Adrenal gland (tissue), 12 donors: ENCODE results near the gene STARD13. TPM values are rescaled to one million over a fixed set of nuclear protein-coding genes. Genes with fewer than 3 reads are reported as not detected.

Experiments used
- DNase-seq, 7 donors: peaks; one replicate each; pipeline ENCODE4 v3.0.0-alpha.2; 2019 to 2020
- H3K27ac ChIP-seq, 5 donors: fragments of 200-600 bp; sonication (generic) in 4 of 5; 1 replicate in 3 of 5; 2 replicates in 2 of 5; pipeline versions ENCODE4 v1.5.1 to v1.8.0; 2016 to 2020; ENCODE audit warnings: mild to moderate bottlenecking in 1 of 5
- H3K27me3 ChIP-seq: fragments of 200-600 bp; 2 replicates; pipeline ENCODE4 v1.8.0; 2021
- H3K36me3 ChIP-seq, 2 donors: fragments of 200-600 bp; replicated peaks in 1 of 2; 1 replicate in 1 of 2; 2 replicates in 1 of 2; pipeline versions ENCODE4 v1.5.1 to v1.8.0; 2018 to 2022
- H3K4me1 ChIP-seq, 2 donors: fragments of 200-600 bp; replicated peaks in 1 of 2; 1 replicate in 1 of 2; 2 replicates in 1 of 2; pipeline versions ENCODE4 v1.5.1 to v1.8.0; 2018 to 2021
- H3K4me3 ChIP-seq, 4 donors: fragments of 200-600 bp; sonication (generic) in 3 of 4; one replicate each; pipeline ENCODE4 v1.5.1; 2016 to 2018
- H3K9me3 ChIP-seq, 3 donors: fragments of 200-600 bp; sonication (generic) in 1 of 3; replicated peaks in 1 of 3; 1 replicate in 2 of 3; 2 replicates in 1 of 3; pipeline versions ENCODE4 v1.5.1 to v1.8.0; 2016 to 2021
- CTCF ChIP-seq, 6 experiments: fragments of 450-650 bp in 4 of 6; fragments of 200-600 bp in 2 of 6; sonication (generic) in 1 of 6; IDR thresholded peaks; 1 replicate in 5 of 6; 2 replicates in 1 of 6; pipeline versions ENCODE4 v1.5.1 to v1.8.0; 2016 to 2021; ENCODE audit warnings: antibody characterized with exemption in 6 of 6, mild to moderate bottlenecking in 2 of 6, moderate library complexity in 1 of 6
- POLR2A ChIP-seq, 2 donors: fragments of 450-650 bp; IDR thresholded peaks; one replicate each; pipeline ENCODE4 v1.6.1; 2017; ENCODE audit warnings: antibody characterized with exemption in 2 of 2, mild to moderate bottlenecking in 2 of 2, moderate library complexity in 1 of 2
- WGBS, 4 donors: extraction: QIAGEN DNeasy Blood & Tissue Kit in 2 of 4; methylation state at CpG; one replicate each; pipeline versions ENCODE4 v1.1.5 to v1.1.7; 2013 to 2017; 5-methylcytosine and 5-hydroxymethylcytosine counted together
- intact Hi-C, 2 donors: fragments of 100-400 bp; cut with DNase I; formaldehyde crosslinking; loops; one replicate each; pipeline versions ENCODE4 v1.14.1 to v1.15.0; 2022 to 2023
- polyA plus RNA-seq, 3 donors: library from polyadenylated mRNA; stranded (reverse); fragments of 200-250 nt in 2 of 3; fragments of 350-450 nt in 1 of 3; fragmentation: Illumina TruSeq in 1 of 3; extraction: RNeasy Lipid Tissue Mini Kit (QIAGEN cat#74804) in 1 of 3; gene quantifications; one replicate each; pipeline ENCODE4 v1.2.3, GENCODE V29; 2013 to 2014
- total RNA-seq, 9 donors: library from RNA; depleted of rRNA in 4 of 9; stranded (reverse); fragments of >200 nt in 4 of 9; fragments of 120-200 nt in 1 of 9; fragmentation: NEBNext Ultra II Directional in 1 of 9; extraction: Animal tissue kit (Norgen Biotek cat#: 25700) in 1 of 9; gene quantifications; one replicate each; pipeline versions ENCODE4 v1.1.0 to v1.2.4, GENCODE V29; 2013 to 2023
- donor health status: healthy with polysubstance abuse.
- donor health status: Bipolar disorder and iron deficiency.
- donor health status: DM: yes; HTN: yes; CAD: no.
- donor health status: DM: no; HTN: no; CAD: no.
- donor health status: DM: no; HTN: no; CAD: no.
- donor health status: DM: yes; HTN: yes; CAD: no.

The STARD13 gene
- total and polyA plus RNA-seq, 12 donors, result 10.5 to 79.8 (median 33.6) TPM

GRCh38 chr13:33330483-33330882, 44.9 kb upstream of the STARD13 start:
- 81 to 92% (median 86%) methylated on average over 6 of the region's 6 CpGs for WGBS, 4 donors
- DNase-seq, result no peak
- Histone ChIP-seq H3K4me1 (no peaks in the 10 kb centered on the region), H3K36me3 (no peaks in the 10 kb centered on the region), H3K27me3 (no peaks in the 10 kb centered on the region), H3K4me3 (no peak overlapping the region), H3K27ac (no peak overlapping the region), H3K9me3 (no peaks in the 10 kb centered on the region)
- intact Hi-C loops, result no loop called here
- TF ChIP-seq POLR2A (IDR thresholded peaks at IDR 0.05), result no peak
- TF ChIP-seq CTCF (IDR thresholded peaks at IDR 0.05), result no peak

- no peak for DNase-seq
These were observed 43.1 kb upstream of the STARD13 start for GRCh38 chr13:33328701-33329100.

GRCh38 chr13:33326723-33327122, 41.2 kb upstream of the STARD13 start:
- intact Hi-C loops, result no loop called here
- no peak overlapping the region for H3K4me3 ChIP-seq
- DNase-seq, result no peak
- no peaks in the 10 kb centered on the region for H3K27me3 ChIP-seq
- no peaks in the 10 kb centered on the region for H3K9me3 ChIP-seq
- H3K27ac ChIP-seq, result no peak overlapping the region
- H3K36me3 ChIP-seq, result no peaks in the 10 kb centered on the region
- TF ChIP-seq POLR2A (IDR thresholded peaks at IDR 0.05) (no peak), CTCF (IDR thresholded peaks at IDR 0.05) (no peak)
- WGBS, 4 donors, result 93 to 100% (median 97%) methylated on average over 2 of the region's 2 CpGs
- H3K4me1 ChIP-seq, result peaks cover 0 to 10% of the 10 kb centered on the region in 2 donors

More at GRCh38 chr13:33328701-33329100, 43.1 kb upstream of the STARD13 start:
- no peaks in the 10 kb centered on the region for H3K9me3 ChIP-seq
- H3K4me1 ChIP-seq, result peaks cover 0 to 3% of the 10 kb centered on the region in 2 donors
- no peaks in the 10 kb centered on the region for H3K36me3 ChIP-seq
- intact Hi-C loops, result no loop called here
- no peak overlapping the region for H3K27ac ChIP-seq
- H3K4me3 ChIP-seq, result no peak overlapping the region
- no peaks in the 10 kb centered on the region for H3K27me3 ChIP-seq
- no peak for TF ChIP-seq CTCF (IDR thresholded peaks at IDR 0.05)
- TF ChIP-seq POLR2A (IDR thresholded peaks at IDR 0.05), result no peak
- WGBS, 4 donors, result 73 to 94% (median 87%) methylated on average over 1 of the region's 1 CpG

- 69 to 82% (median 73%) methylated on average over 3 of the region's 3 CpGs for WGBS, 4 donors
- H3K4me3 ChIP-seq, result no peak overlapping the region
- TF ChIP-seq CTCF (IDR thresholded peaks at IDR 0.05), result no peak
- no peak for TF ChIP-seq POLR2A (IDR thresholded peaks at IDR 0.05)
These were observed 40.7 kb upstream of the STARD13 start for GRCh38 chr13:33326246-33326645.

More at GRCh38 chr13:33326246-33326645, 40.7 kb upstream of the STARD13 start:
- H3K27me3 ChIP-seq, result no peaks in the 10 kb centered on the region
- DNase-seq, result no peak
- H3K36me3 ChIP-seq, result no peaks in the 10 kb centered on the region
- peaks cover 0 to 10% of the 10 kb centered on the region in 2 donors for H3K4me1 ChIP-seq
- no peaks in the 10 kb centered on the region for H3K9me3 ChIP-seq
- H3K27ac ChIP-seq, result no peak overlapping the region
- intact Hi-C loops, result no loop called here
